GM10266 (cell line): ENCODE results near the gene PRSS48.

Source experiments
- DNase-seq: peaks from one replicate; pipeline ENCODE4 v3.0.0; 2012; ENCODE audit errors: extremely low spot score
- TF ChIP-seq, protein P1 (sequence below): IDR thresholded peaks from 2 replicates; pipeline ENCODE4 v1.5.1; 2012; ENCODE audit warnings: mild to moderate bottlenecking, low read depth; ENCODE audit not compliant: control insufficient read depth, insufficient read depth; ENCODE audit errors: missing control alignments

The PRSS48 gene

DNA sequence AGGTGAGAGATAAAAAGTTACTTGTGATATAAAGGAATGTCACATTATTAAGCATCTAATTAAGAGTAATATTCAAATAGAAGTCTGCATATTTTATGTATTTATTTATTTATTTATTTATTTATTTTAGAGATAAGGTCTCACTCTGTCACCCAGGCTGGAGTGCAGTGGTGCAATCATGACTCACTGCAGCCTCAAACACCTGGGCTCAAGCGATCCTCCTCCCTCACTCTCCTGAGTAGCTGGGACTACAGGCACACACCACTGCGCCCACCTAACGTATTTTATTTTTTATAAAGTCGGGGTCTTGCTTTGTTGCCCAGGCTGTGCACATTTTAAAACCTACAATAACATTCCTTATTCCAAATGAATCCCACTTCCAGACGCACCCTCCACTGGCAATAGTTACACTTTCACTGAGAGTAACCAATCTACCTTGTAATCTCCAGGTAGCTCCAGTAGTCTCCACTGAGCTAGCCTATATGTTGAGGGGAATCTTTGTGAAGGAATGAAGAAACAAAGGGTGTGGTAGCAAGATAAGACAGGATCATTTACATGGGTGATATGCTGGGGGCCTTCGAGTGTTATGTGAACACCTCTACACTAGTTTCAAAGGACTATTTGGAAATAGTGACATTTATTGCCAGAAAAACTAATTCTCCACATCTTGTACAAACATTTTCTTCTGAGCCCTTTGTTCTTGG, 36.5 kb downstream of the PRSS48 start:
- TF ChIP-seq, protein P1, sequence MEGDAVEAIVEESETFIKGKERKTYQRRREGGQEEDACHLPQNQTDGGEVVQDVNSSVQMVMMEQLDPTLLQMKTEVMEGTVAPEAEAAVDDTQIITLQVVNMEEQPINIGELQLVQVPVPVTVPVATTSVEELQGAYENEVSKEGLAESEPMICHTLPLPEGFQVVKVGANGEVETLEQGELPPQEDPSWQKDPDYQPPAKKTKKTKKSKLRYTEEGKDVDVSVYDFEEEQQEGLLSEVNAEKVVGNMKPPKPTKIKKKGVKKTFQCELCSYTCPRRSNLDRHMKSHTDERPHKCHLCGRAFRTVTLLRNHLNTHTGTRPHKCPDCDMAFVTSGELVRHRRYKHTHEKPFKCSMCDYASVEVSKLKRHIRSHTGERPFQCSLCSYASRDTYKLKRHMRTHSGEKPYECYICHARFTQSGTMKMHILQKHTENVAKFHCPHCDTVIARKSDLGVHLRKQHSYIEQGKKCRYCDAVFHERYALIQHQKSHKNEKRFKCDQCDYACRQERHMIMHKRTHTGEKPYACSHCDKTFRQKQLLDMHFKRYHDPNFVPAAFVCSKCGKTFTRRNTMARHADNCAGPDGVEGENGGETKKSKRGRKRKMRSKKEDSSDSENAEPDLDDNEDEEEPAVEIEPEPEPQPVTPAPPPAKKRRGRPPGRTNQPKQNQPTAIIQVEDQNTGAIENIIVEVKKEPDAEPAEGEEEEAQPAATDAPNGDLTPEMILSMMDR = no peak
- no peak for DNase-seq

DNA sequence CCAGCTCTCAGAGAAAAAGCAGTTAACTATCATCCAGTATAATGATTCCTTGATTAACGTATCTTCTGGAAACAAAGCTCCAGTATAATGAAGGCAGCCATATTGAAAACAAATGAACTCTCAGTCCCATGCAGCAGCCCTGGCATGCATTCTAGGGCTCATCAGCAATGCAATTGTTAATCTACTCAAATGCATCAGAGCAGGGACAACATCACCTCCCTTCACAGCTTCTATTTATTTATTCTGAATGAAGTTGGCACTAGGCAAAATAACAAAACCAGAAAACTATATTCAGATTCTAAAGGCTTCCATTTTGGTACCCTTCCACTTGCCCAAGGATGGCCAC, 37.0 kb downstream of the PRSS48 start:
- TF ChIP-seq, protein P1 = no peak
- DNase-seq = no peak

GRCh38 chr4:151314479-151314878, 37.5 kb downstream of the PRSS48 start:
- no peak for DNase-seq
- TF ChIP-seq, protein P1 = no peak

- DNase-seq = no peak
- TF ChIP-seq, protein P1 = no peak
Observed at GRCh38 chr4:151315212-151315886, 38.4 kb downstream of the PRSS48 start.

- DNase-seq = no peak
- TF ChIP-seq, protein P1 = no peak
Observed at GRCh38 chr4:151316645-151317044, 39.7 kb downstream of the PRSS48 start.

GRCh38 chr4:151318307-151319006, 41.5 kb downstream of the PRSS48 start:
- DNase-seq = no peak
- TF ChIP-seq, protein P1 = no peak

GRCh38 chr4:151319490-151319889, 42.5 kb downstream of the PRSS48 start:
- TF ChIP-seq, protein P1 = no peak

More at GRCh38 chr4:151319490-151319889, 42.5 kb downstream of the PRSS48 start:
- DNase-seq = no peak
